ENCODE data around the gene RBCK1. TPM values are rescaled to one million over a fixed set of nuclear protein-coding genes. Genes with fewer than 3 reads are reported as not detected.

Gene RBCK1
- total RNA-seq, 4 donors from 2014 or later, result 63.6 to 85.3 (median 78.5) TPM

DNA sequence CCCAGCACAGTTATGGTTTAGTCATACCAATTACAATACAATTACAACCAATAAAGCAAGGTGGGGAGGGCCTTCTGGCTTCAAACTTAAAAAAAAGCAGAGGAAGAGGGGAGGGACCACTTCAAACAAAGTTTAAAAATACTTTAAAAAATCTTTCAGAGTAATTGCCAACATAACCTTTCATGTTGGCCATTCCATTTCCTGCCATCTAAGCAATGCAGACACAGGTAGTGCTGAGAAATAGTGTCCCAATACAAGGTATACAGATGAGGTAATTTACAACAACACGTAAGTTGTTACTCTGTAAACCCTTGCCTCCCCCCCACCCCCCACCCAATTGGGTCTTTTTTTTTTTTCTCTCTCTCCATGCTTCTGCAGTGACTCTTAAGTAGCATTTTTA, 73.1 kb downstream of the RBCK1 start:
- DNase-seq (ENCODE audit: low spot score in 2 of 2), result no peak
- no peak overlapping the region for H3K27ac ChIP-seq
- no peaks in the 10 kb centered on the region for H3K4me1 ChIP-seq
- WGBS, result 76% methylated on average over 1 of the region's 1 CpG
- H3K4me3 ChIP-seq, result no peak overlapping the region
- H3K9me3 ChIP-seq, result no peaks in the 10 kb centered on the region
- peaks cover 46% of the 10 kb centered on the region for H3K36me3 ChIP-seq
- no peaks in the 10 kb centered on the region for H3K27me3 ChIP-seq
- TF ChIP-seq POLR2AphosphoS5 (IDR thresholded peaks at IDR 0.05) (no peak), EP300 (IDR thresholded peaks at IDR 0.05) (no peak), POLR2A (IDR thresholded peaks at IDR 0.05) (no peak)

Other genes starting within 250 kb of the RBCK1 start
- gene DEFB128, start 218.6 kb upstream of the RBCK1 start, total RNA-seq, result not detected
- gene DEFB129, start 181.0 kb upstream of the RBCK1 start, total RNA-seq, result not detected
- under 1 TPM in 1 of 4 donors, not detected in 3; 0.34 TPM for gene DEFB132, start 150.6 kb upstream of the RBCK1 start, total RNA-seq
- gene C20orf96, start 117.5 kb upstream of the RBCK1 start, total RNA-seq, result 1 to 10 TPM in 2 of 4 donors, under 1 TPM in 2; 0.91 to 5.1 (median 2.0) TPM
- 10 to 100 TPM in 1 of 4 donors, 1 to 10 TPM in 3; 8.1 to 11.2 (median 8.8) TPM for gene ZCCHC3, start 110.7 kb upstream of the RBCK1 start, total RNA-seq
- 1 to 10 TPM; 5.4 to 6.5 (median 5.9) TPM for gene SOX12, start 82.7 kb upstream of the RBCK1 start, total RNA-seq
- 10 to 100 TPM in 3 of 4 donors, 1 to 10 TPM in 1; 8.1 to 11.4 (median 10.9) TPM for gene NRSN2, start 61.2 kb upstream of the RBCK1 start, total RNA-seq
- gene TRIB3, start 27.5 kb upstream of the RBCK1 start, total RNA-seq, result 10 to 100 TPM; 14.3 to 30.7 (median 28.0) TPM
- gene TBC1D20, start 54.2 kb downstream of the RBCK1 start, total RNA-seq, result 10 to 100 TPM; 49.0 to 78.7 (median 60.6) TPM
- 100 to 1,000 TPM in 2 of 4 donors, 10 to 100 TPM in 2; 85.0 to 107 (median 96.9) TPM for gene CSNK2A1, start 135.5 kb downstream of the RBCK1 start, total RNA-seq
- under 1 TPM in 1 of 4 donors, not detected in 3; 0.76 TPM for gene TCF15, start 202.0 kb downstream of the RBCK1 start, total RNA-seq
- gene SRXN1, start 244.9 kb downstream of the RBCK1 start, total RNA-seq, result 10 to 100 TPM in 3 of 4 donors, 1 to 10 TPM in 1; 7.8 to 27.7 (median 21.0) TPM